ENCODE measurements around the gene OR13C5. TPM values are rescaled to one million over a fixed set of nuclear protein-coding genes. Genes with fewer than 3 reads are reported as not detected.

Gene OR13C5
- total RNA-seq, 1 experiment from 2014 or later, result not detected

DNA sequence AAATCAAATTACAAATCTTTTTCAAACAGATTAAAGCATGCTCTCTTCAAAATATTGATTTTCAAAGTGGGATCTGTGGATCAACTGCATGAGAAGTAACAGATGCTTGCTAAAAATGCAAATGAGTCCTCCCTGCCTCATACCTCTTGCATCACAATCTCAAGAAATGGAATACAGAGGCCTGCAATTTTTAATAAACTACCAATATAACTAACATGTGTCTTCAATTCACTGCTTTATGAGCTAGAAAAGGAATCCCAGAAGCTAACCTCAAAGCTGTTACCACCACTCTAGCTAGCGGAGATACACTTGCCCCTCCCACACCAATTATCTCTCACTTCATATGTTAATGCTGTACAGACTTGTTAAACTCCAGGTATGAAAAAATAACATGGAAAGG lies 9.6 kb downstream of the OR13C5 start:
- no peak overlapping the region for H2AFZ ChIP-seq (ENCODE audit: low read length)
- H3K23ac ChIP-seq (ENCODE audit: insufficient read length, low read depth, low read length), result no peak overlapping the region
- no peak for TF ChIP-seq CTCF (conservative IDR thresholded peaks at IDR 0.05)
- no peak overlapping the region for H2BK20ac ChIP-seq (ENCODE audit: low read depth, low read length, poor library complexity, severe bottlenecking)
- H3K27me3 Mint-ChIP-seq (ENCODE audit: low read depth), result peaks cover 2% of the 10 kb centered on the region
- no CpG with 5 or more reads among the region's 1 CpG for WGBS (ENCODE audit: extremely low coverage, insufficient read length, low lambda C conversion rate)
- no peak overlapping the region for H3K4me3 Mint-ChIP-seq
- no peaks in the 10 kb centered on the region for H3K79me2 ChIP-seq (ENCODE audit: insufficient read depth, low read length)
- no peak overlapping the region for H3K9ac ChIP-seq (ENCODE audit: extremely low read depth, insufficient read length, low read length)
- no peak overlapping the region for H3K27ac Mint-ChIP-seq
- no peak overlapping the region for H3K18ac ChIP-seq (ENCODE audit: insufficient read length, low read depth, low read length)
- H2BK5ac ChIP-seq (ENCODE audit: insufficient read length, low read length), result no peak overlapping the region
- H2BK12ac ChIP-seq (ENCODE audit: insufficient read length, low read depth, low read length), result no peak overlapping the region
- peaks cover 8 to 9% of the 10 kb centered on the region in 2 experiments; a peak in 4 of 5 replicates for H3K9me3 Mint-ChIP-seq
- no peak overlapping the region for H3K56ac ChIP-seq (ENCODE audit: insufficient read length, low read depth, low read length)
- no peak overlapping the region for H4K5ac ChIP-seq (ENCODE audit: insufficient read length, low read depth, low read length)
- no peak overlapping the region for H3K27ac ChIP-seq (ENCODE audit: insufficient read length, low read depth, low read length)
- no peak for DNase-seq
- H3T11ph ChIP-seq (ENCODE audit: low read length), result no peak overlapping the region
- H3K36me3 Mint-ChIP-seq (ENCODE audit: insufficient read depth in 1 of 3, low read depth in 3 of 3), result peaks cover 0 to 4% (median 2%) of the 10 kb centered on the region in 3 experiments; a peak in 2 of 7 replicates
- H3K4me1 Mint-ChIP-seq, result no peaks in the 10 kb centered on the region
- no peak overlapping the region for H2BK120ac ChIP-seq (ENCODE audit: low read depth, low read length, poor library complexity, severe bottlenecking)
- no peak overlapping the region for H3K4ac ChIP-seq (ENCODE audit: low read depth, low read length)
- H4K91ac ChIP-seq (ENCODE audit: insufficient read length, low read depth, low read length), result no peak overlapping the region
- no peak overlapping the region for H2AK5ac ChIP-seq (ENCODE audit: insufficient read length, low read length)
- no peak overlapping the region for H4K8ac ChIP-seq (replicated peaks; ENCODE audit: insufficient read length, low read depth, low read length)
- H3K14ac ChIP-seq (ENCODE audit: insufficient read depth, low read length), result no peak overlapping the region
- H4K20me1 ChIP-seq (ENCODE audit: control insufficient read depth, insufficient read depth, insufficient read length), result no peaks in the 10 kb centered on the region
- H3K4me1 ChIP-seq (ENCODE audit: insufficient read depth, low read length), result no peaks in the 10 kb centered on the region
- H2BK15ac ChIP-seq (ENCODE audit: low read depth, low read length), result no peak overlapping the region
- H3K27me3 ChIP-seq (ENCODE audit: insufficient read depth, low read length), result no peaks in the 10 kb centered on the region
- no peak overlapping the region for H3K4me2 ChIP-seq (ENCODE audit: insufficient read depth, insufficient read length, low read length)
- no peaks in the 10 kb centered on the region for H3K9me3 ChIP-seq (ENCODE audit: control insufficient read depth, low read depth, low read length)
- H3K79me1 ChIP-seq (ENCODE audit: insufficient read depth, low read depth, low read length, poor library complexity, severe bottlenecking), result no peaks in the 10 kb centered on the region
- H3K23me2 ChIP-seq (ENCODE audit: insufficient read length, low read depth, low read length, poor library complexity, severe bottlenecking), result no peaks in the 10 kb centered on the region

All from H9 (cell line).